Measurements from ENCODE around the gene CYP11A1.

CYP11A1 gene

DNA sequence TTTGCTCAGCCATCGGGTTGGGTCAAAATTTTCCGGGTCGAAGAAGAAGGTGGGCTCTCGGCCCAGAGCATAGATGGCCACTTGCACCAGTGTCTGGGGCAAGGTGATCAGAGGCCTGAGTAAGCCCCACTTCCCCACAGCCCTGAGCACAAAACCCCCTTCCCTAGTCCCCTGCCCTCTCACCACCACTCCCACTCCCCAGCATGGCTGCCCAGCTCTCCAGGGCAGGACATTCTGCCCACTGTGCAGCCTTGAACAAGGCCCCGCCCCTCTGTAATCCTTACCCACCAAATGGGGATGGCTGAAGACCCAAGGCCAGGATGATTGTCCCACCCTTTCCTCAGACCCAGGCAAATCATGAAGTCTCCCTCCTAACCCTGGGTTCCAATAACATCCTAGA, 28.8 kb downstream of the CYP11A1 start:
- Histone ChIP-seq H3F3A (ENCODE audit: insufficient read depth, low read length) (no peaks in the 10 kb centered on the region), H3K4me2 (ENCODE audit: low read depth, low read length) (no peak overlapping the region), H3K9me3 (replicated peaks; ENCODE audit: insufficient read depth, low read length) (no peaks in the 10 kb centered on the region), H3K79me2 (ENCODE audit: low read length) (no peaks in the 10 kb centered on the region), H3K27ac (ENCODE audit: low read length) (no peak overlapping the region), H3K4me1 (ENCODE audit: low read length) (no peaks in the 10 kb centered on the region), H3K36me3 (replicated peaks; ENCODE audit: insufficient read depth, low read length) (no peaks in the 10 kb centered on the region), H2AFZ (ENCODE audit: low read length) (no peak overlapping the region), H3K9me2 (replicated peaks; ENCODE audit: insufficient read depth, low read length) (no peaks in the 10 kb centered on the region), H3K4me3 (ENCODE audit: low read length) (no peak overlapping the region), H3K27me3 (replicated peaks; ENCODE audit: insufficient read depth, low read length) (peaks cover 48% of the 10 kb centered on the region), H3K9ac (ENCODE audit: low read length) (no peak overlapping the region), H4K20me1 (ENCODE audit: insufficient read depth, low read length) (no peaks in the 10 kb centered on the region)
- no peak for DNase-seq
- TF ChIP-seq EZH2 (optimal IDR thresholded peaks at IDR 0.05; ENCODE audit: low read depth, low read length) (no peak), EZH2phosphoT487 (IDR thresholded peaks at IDR 0.05; ENCODE audit: low read length) (no peak)
- TF ChIP-seq, protein P1, sequence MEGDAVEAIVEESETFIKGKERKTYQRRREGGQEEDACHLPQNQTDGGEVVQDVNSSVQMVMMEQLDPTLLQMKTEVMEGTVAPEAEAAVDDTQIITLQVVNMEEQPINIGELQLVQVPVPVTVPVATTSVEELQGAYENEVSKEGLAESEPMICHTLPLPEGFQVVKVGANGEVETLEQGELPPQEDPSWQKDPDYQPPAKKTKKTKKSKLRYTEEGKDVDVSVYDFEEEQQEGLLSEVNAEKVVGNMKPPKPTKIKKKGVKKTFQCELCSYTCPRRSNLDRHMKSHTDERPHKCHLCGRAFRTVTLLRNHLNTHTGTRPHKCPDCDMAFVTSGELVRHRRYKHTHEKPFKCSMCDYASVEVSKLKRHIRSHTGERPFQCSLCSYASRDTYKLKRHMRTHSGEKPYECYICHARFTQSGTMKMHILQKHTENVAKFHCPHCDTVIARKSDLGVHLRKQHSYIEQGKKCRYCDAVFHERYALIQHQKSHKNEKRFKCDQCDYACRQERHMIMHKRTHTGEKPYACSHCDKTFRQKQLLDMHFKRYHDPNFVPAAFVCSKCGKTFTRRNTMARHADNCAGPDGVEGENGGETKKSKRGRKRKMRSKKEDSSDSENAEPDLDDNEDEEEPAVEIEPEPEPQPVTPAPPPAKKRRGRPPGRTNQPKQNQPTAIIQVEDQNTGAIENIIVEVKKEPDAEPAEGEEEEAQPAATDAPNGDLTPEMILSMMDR (IDR thresholded peaks at IDR 0.05; ENCODE audit: low read length): no peak

GRCh38 chr15:74337607-74338211, 29.7 kb downstream of the CYP11A1 start:
- no peaks in the 10 kb centered on the region for H3K79me2 ChIP-seq (ENCODE audit: low read length)
- no peaks in the 10 kb centered on the region for H3K36me3 ChIP-seq (replicated peaks; ENCODE audit: insufficient read depth, low read length)
- H2AFZ ChIP-seq (ENCODE audit: low read length): no peak overlapping the region
- H3K27ac ChIP-seq (ENCODE audit: low read length): no peak overlapping the region
- peaks cover 49% of the 10 kb centered on the region for H3K27me3 ChIP-seq (replicated peaks; ENCODE audit: insufficient read depth, low read length)
- no peaks in the 10 kb centered on the region for H3K9me2 ChIP-seq (replicated peaks; ENCODE audit: insufficient read depth, low read length)
- TF ChIP-seq EZH2phosphoT487 (IDR thresholded peaks at IDR 0.05; ENCODE audit: low read length) (no peak), EZH2 (optimal IDR thresholded peaks at IDR 0.05; ENCODE audit: low read depth, low read length) (no peak)
- TF ChIP-seq, protein P1 (IDR thresholded peaks at IDR 0.05; ENCODE audit: low read length): no peak
- H3K4me1 ChIP-seq (ENCODE audit: low read length): no peaks in the 10 kb centered on the region
- no peak for DNase-seq
- no peaks in the 10 kb centered on the region for H3K9me3 ChIP-seq (replicated peaks; ENCODE audit: insufficient read depth, low read length)
- H4K20me1 ChIP-seq (ENCODE audit: insufficient read depth, low read length): no peaks in the 10 kb centered on the region
- no peaks in the 10 kb centered on the region for H3F3A ChIP-seq (ENCODE audit: insufficient read depth, low read length)
- no peak overlapping the region for H3K4me3 ChIP-seq (ENCODE audit: low read length)
- H3K9ac ChIP-seq (ENCODE audit: low read length): no peak overlapping the region
- H3K4me2 ChIP-seq (ENCODE audit: low read depth, low read length): no peak overlapping the region

- Histone ChIP-seq H3F3A (ENCODE audit: insufficient read depth, low read length) (no peaks in the 10 kb centered on the region), H3K9me2 (replicated peaks; ENCODE audit: insufficient read depth, low read length) (no peaks in the 10 kb centered on the region), H4K20me1 (ENCODE audit: insufficient read depth, low read length) (no peaks in the 10 kb centered on the region)
Measured at GRCh38 chr15:74337146-74337545, 30.3 kb downstream of the CYP11A1 start.

More at GRCh38 chr15:74337146-74337545, 30.3 kb downstream of the CYP11A1 start:
- TF ChIP-seq, protein P1 (IDR thresholded peaks at IDR 0.05; ENCODE audit: low read length): no peak
- TF ChIP-seq EZH2phosphoT487 (IDR thresholded peaks at IDR 0.05; ENCODE audit: low read length) (no peak), EZH2 (optimal IDR thresholded peaks at IDR 0.05; ENCODE audit: low read depth, low read length) (no peak)
- Histone ChIP-seq H3K4me1 (ENCODE audit: low read length) (no peaks in the 10 kb centered on the region), H3K4me2 (ENCODE audit: low read depth, low read length) (no peak overlapping the region), H2AFZ (ENCODE audit: low read length) (no peak overlapping the region), H3K9me3 (replicated peaks; ENCODE audit: insufficient read depth, low read length) (no peaks in the 10 kb centered on the region), H3K36me3 (replicated peaks; ENCODE audit: insufficient read depth, low read length) (no peaks in the 10 kb centered on the region), H3K27me3 (replicated peaks; ENCODE audit: insufficient read depth, low read length) (peaks cover 52% of the 10 kb centered on the region), H3K27ac (ENCODE audit: low read length) (no peak overlapping the region), H3K79me2 (ENCODE audit: low read length) (no peaks in the 10 kb centered on the region), H3K9ac (ENCODE audit: low read length) (no peak overlapping the region), H3K4me3 (ENCODE audit: low read length) (no peak overlapping the region)
- no peak for DNase-seq

Measured in MM.1S (cell line).